Activated CD4-positive, alpha-beta T cell treated with anti-CD3 and anti-CD28 coated beads, Interleukin-10, Interleukin-2, amounts not matched to agents 100 ng/mL and 50 ng/mL, durations not matched to agents 16 hours and 8 hours (primary cell): ENCODE measurements around the gene YKT6.
"Not testable (repeated sequence)": the region's sequence is repeated elsewhere in the genome, so short reads cannot be mapped to it uniquely, and the experiment has no call there.

Source experiments
- DNase-seq: peaks from one replicate; pipeline ENCODE4 v3.0.0-alpha.2; 2020

Gene YKT6

DNA sequence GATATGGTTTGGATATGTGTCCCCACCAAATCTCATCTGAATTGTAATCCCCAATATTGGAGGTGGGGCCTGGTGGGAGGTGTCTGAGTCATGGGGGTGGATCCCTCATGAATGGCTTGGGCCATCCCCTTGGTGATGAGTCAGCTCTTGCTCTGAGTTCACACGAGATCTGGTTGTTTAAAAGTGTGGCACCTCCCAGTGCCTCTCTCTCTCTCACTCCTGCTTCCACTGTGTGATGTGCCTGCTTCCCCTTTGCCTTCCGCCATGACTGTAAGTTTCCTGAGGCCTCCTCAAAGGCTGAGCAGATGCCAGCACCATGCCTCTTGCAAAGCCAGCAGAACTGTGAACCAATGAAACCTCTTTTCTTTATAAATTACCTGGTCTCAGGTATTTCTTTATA lies 6.7 kb upstream of the YKT6 start:
- peak; percentile 39 for DNase-seq

- no peak for DNase-seq
Measured at GRCh38 chr7:44194562-44195145, 6.1 kb upstream of the YKT6 start.

DNA sequence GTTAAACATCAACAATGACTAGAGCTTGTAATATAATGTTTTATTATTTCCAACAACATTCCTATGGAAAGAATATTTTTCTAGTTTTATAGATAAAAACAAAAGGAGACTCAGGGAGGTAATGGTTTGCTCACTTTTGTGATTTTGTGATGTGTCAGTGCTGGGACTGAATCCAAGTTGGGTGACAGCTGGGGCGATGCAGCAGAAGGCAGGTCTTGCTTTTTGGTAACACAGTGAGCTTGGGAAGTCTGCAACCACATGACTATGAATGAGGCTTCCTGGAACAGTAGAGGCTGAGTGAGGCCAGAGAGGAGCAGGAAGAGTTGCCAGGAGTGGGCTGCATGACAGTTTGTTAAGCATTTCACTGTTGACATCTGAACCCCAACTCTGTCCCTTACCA lies 4.9 kb upstream of the YKT6 start:
- no peak for DNase-seq

- peak; percentile 49 for DNase-seq
Measured at GRCh38 chr7:44196450-44196872, 4.3 kb upstream of the YKT6 start.

GRCh38 chr7:44197474-44197873 lies 3.3 kb upstream of the YKT6 start:
- no peak for DNase-seq

DNA sequence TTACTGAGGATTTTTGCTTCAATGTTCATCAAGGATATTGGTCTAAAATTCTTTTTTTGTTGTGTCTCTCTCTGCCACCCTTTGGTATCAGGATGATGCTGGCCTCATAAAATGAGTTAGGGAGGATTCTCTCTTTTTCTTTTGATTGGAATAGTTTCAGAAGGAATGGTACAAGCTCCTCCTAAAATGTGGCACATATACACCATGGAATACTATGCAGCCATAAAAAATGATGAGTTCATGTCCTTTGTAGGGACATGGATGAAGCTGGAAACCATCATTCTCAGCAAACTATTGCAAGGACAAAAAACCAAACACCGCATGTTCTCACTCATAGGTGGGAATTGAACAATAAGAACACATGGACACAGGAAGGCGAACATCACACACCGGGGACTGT lies 615 bp upstream of the YKT6 start:
- not testable (repeated sequence) for DNase-seq

- DNase-seq: no peak
Measured at GRCh38 chr7:44201813-44202212, 1.0 kb downstream of the YKT6 start.

DNA sequence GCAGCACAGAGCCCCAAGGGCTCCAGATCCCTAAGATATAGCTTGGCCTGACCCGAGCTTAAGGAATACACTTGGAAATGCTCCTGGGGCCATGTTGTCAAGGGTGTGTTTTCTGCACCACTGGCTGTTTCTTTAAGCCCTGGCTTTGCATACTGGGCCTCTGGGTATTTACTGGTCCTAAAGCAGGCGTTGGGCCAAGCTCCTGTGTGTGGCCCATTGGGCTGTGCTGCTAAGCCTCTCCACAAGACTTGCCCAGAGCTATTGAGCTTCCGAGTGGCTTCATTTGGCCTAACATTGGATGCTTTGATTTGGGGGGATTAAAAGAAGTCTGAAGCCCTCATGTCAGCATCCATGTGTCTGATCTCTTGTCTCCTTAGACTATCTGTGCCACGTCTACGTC lies 5.2 kb downstream of the YKT6 start:
- DNase-seq: no peak

DNA sequence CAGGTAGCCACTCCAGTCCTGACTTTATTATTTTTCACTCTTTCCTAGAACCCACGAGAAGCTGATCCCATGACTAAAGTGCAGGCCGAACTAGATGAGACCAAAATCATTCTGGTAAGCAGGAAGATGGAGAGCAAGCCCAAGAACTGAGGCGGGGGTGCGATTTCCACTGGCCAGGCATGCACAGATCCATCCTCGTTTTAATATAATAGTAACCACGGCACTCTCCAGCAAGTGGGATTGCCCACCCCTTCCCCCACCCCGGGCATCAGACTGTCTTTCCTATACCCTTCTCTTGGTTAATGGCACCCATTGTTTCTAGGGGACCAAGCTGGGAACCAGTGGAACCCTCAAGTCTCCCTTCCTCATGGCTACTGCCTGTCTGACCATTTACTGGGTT lies 7.3 kb downstream of the YKT6 start:
- DNase-seq: no peak

- DNase-seq: no peak
Measured at GRCh38 chr7:44210107-44210506, 9.3 kb downstream of the YKT6 start.

DNA sequence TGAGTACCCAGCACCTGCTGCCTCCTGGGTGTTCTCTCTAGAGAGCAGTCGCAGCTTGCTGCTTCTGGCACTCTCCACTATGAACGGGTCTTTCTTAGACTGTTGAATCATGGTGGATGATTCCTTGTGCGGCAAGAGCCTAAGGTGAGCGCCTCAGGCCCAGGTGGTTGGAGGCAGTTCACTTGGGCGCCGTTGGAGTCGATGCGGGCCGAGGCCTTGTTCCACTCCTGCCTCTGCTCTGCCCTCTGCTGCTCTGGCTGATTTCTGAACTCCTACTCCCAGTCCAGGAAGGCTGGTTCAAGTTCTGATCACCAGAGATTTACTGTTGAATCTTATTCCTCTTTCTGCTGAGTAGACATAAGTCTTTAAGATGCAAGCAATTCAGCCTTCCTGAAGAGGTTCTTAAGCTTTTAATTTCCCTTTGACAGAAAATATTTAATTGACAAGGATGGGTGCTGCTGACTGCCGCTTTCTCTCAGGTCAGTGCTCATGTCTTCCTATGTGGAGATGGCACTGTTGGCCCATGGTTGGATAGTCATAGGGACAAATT lies 10.4 kb downstream of the YKT6 start:
- no peak for DNase-seq

GRCh38 chr7:44212018-44212417 lies 11.2 kb downstream of the YKT6 start:
- DNase-seq: no peak

- DNase-seq: no peak
Measured at GRCh38 chr7:44212581-44213184, 11.9 kb downstream of the YKT6 start.

- DNase-seq: no peak
Measured at GRCh38 chr7:44213206-44213876, 12.6 kb downstream of the YKT6 start.

DNA sequence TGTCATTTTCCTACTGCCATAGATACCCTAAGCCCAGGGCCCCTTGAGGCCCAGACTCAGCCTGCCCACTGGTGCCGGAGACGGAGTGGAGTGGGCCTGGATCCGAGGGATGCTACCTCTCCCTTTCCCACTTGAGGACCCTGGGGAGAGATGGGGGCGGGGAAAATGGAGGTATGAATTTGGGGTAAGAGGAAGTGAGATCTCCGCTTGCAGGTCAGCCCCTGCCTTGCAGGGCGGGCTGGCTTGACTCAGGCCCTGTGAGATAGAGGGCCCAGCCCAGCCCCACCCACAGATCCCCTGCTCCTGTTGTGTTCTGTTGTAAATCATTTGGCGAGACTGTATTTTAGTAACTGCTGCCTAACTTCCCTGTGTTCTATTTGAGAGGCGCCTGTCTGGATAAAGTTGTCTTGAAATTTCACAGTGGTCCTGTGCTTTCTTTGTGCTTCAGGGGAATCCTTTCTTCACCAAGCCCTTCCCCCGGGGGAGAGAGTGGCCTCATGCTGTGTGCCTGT lies 13.2 kb downstream of the YKT6 start:
- no peak for DNase-seq

DNA sequence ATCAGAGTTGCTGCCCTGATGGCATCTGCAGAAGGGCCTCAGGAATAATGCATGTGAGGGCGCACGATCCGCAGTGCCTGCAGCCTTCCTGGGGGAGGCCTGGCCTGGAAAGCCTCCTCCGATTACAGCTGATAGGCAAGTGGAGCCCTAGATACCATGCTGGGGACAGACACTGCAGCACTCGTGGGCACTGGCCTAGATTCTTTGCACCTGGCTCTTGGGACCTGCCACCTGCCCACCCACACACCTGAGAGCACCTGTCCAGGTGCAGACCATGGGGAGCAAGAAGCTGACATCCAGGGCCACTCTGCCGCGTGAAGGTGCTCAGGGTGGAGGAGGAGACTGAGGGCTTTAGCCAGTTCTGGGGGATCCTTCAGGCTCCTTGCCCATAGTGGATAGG lies 14.8 kb downstream of the YKT6 start:
- no peak for DNase-seq

- no peak for DNase-seq
Measured at GRCh38 chr7:44216019-44216418, 15.2 kb downstream of the YKT6 start.

DNA sequence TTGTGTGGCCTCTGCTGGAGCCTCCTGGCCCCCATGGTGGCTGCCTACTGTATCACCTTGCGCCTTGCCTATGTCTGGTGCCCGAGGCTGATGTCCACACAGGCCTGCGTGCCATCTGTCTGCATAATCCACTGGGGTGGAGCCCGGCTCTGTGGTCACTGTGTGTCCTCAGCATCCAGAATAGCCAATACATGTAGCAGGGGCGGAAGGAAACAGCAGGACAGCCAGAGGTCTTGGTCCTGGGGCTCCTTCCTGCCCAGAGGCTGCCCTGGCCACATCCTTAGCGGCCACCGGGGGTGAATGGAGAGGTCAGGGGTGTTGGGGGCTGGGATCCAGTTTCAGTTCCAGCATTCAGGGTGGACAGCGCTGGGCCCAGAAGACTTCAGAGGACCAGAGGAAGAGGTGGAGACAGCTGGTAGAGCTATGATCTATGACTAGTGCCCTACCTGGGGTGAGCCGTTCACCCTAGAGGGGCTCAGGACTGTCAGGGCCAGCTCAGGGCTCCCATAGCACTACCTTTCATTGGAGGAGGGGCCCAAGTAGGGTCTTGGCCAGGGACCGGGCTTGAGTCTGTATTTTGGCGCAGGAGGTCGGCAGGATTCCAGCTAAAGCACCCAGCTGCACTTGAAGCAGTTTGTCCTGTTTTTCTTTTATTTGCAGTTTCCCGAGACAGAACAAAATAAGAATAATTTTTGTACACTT lies 15.9 kb downstream of the YKT6 start:
- DNase-seq: no peak

DNA sequence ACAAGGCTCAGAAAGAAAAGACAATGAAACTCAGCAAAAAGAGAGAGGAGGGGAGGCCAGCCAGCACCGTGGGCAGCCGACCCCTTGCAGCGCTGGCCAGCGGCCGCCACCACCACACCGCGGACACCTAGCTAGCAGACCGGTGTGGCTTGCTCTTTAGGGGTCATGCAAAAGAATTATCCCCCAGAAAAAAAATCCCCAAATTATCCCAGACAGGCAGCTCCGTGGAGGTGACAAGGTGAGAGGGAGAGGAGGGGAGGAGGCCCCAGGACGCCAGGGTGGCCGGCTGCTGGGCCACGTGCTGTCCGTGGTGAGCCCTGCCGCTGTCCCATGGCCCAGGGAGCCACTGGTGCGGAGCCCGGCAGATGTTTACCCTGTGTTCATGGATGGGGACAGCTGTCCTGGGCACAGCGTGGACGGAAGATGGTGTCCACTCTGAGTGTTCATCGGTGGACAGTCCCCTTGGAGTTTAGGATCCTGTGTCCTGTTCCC lies 16.5 kb downstream of the YKT6 start:
- no peak for DNase-seq

- DNase-seq: no peak
Measured at GRCh38 chr7:44217852-44218402, 17.1 kb downstream of the YKT6 start.

DNA sequence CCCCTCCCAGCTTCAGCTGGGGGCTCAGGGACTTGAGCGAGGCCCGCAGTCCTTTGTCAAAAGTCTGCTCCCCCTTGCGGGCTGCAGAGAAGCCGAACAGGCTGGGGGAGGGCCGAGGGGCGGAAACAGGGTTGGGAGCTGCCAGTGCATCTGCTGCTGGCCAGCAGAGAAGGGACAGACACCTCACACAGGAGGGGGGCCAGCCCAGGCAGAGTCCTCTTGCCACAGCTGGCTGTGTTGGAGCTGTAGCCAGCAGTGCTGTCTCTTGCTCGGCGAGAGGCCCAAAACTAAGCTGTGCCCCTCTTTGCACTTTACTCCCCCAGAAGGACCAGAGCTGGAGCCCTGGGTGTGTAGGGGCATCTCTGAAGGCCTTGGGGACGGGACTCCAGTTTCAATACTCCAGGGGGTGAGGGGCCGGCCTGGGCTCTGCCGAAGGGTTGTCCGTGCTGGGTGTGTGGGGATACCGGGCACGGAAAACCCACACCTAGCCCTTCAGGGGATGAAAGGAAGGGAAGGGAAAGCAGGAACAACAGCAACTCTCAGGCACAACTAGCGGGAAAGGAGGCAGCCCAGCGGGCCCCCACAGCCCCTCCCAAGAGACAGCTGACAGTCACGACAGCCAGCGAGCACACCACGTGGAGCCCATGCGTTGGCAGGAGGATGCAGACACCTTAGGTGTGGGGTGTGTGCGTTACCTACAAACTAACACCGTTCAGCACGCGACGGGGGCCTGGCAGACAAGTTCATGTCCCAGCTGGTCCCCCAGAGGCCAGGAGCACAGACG lies 17.8 kb downstream of the YKT6 start:
- no peak for DNase-seq

- DNase-seq: no peak
Measured at GRCh38 chr7:44219371-44220045, 18.7 kb downstream of the YKT6 start.
